H9 (cell line): Measurements from ENCODE around the gene MAZ. TPM values are rescaled to one million over a fixed set of nuclear protein-coding genes. Genes with fewer than 3 reads are reported as not detected.

Source experiments
- DNase-seq: peaks from one replicate; pipeline ENCODE4 v3.0.0-alpha.2; 2017
- H2AFZ ChIP-seq: one replicate; pipeline ENCODE4 v1.6.1; 2013; ENCODE audit warnings: mild to moderate bottlenecking, low read length, control low read depth, moderate library complexity
- H2AK5ac ChIP-seq: 2 replicates; pipeline ENCODE4 v1.6.1; 2013; ENCODE audit warnings: low read length, control low read depth, mixed read lengths; ENCODE audit not compliant: insufficient read length
- H2BK120ac ChIP-seq: one replicate; pipeline ENCODE4 v1.6.1; 2013; ENCODE audit warnings: low read depth, mild to moderate bottlenecking, low read length, control low read depth, inconsistent platforms; ENCODE audit not compliant: poor library complexity, severe bottlenecking
- H2BK12ac ChIP-seq: 2 replicates; pipeline ENCODE4 v1.6.1; 2013; ENCODE audit warnings: low read length, control low read depth, mixed read lengths, low read depth; ENCODE audit not compliant: insufficient read length
- H2BK15ac ChIP-seq: 2 replicates; pipeline ENCODE4 v1.6.1; 2013; ENCODE audit warnings: low read depth, low read length, control low read depth
- H2BK20ac ChIP-seq: one replicate; pipeline ENCODE4 v1.6.1; 2013; ENCODE audit warnings: low read depth, mild to moderate bottlenecking, low read length, control low read depth, inconsistent platforms; ENCODE audit not compliant: poor library complexity, severe bottlenecking
- H2BK5ac ChIP-seq: 2 replicates; pipeline ENCODE4 v1.6.1; 2013; ENCODE audit warnings: low read length, control low read depth, mixed read lengths; ENCODE audit not compliant: insufficient read length
- H3K14ac ChIP-seq: 2 replicates; pipeline ENCODE4 v1.6.1; 2013; ENCODE audit warnings: low read length, control low read depth; ENCODE audit not compliant: insufficient read depth
- H3K18ac ChIP-seq: 2 replicates; pipeline ENCODE4 v1.6.1; 2013; ENCODE audit warnings: low read depth, mild to moderate bottlenecking, mixed read lengths, low read length, control low read depth; ENCODE audit not compliant: insufficient read length
- H3K23ac ChIP-seq: 2 replicates; pipeline ENCODE4 v1.6.1; 2013; ENCODE audit warnings: low read length, control low read depth, mixed read lengths, low read depth; ENCODE audit not compliant: insufficient read length
- H3K23me2 ChIP-seq: 2 replicates; pipeline ENCODE4 v1.6.1; 2013; ENCODE audit warnings: low read depth, mild to moderate bottlenecking, mixed read lengths, low read length, control low read depth; ENCODE audit not compliant: insufficient read length, poor library complexity, severe bottlenecking
- H3K27ac ChIP-seq: 2 replicates; pipeline ENCODE4 v1.5.1; 2013; ENCODE audit warnings: low read length, control low read depth, mixed read lengths, low read depth; ENCODE audit not compliant: insufficient read length
- H3K27me3 ChIP-seq: 2 replicates; pipeline ENCODE4 v1.6.1; 2013; ENCODE audit warnings: low read length, control low read depth, inconsistent platforms; ENCODE audit not compliant: insufficient read depth
- H3K4ac ChIP-seq: 2 replicates; pipeline ENCODE4 v1.6.1; 2013; ENCODE audit warnings: low read depth, mild to moderate bottlenecking, control low read depth, inconsistent platforms, low read length, moderate library complexity
- H3K4me1 ChIP-seq: 2 replicates; pipeline ENCODE4 v1.6.1; 2013; ENCODE audit warnings: low read length, control low read depth, inconsistent platforms; ENCODE audit not compliant: insufficient read depth
- H3K4me2 ChIP-seq: 2 replicates; pipeline ENCODE4 v1.6.1; 2013; ENCODE audit warnings: low read length, control low read depth, mixed read lengths; ENCODE audit not compliant: insufficient read length, insufficient read depth
- H3K56ac ChIP-seq: 2 replicates; pipeline ENCODE4 v1.6.1; 2013; ENCODE audit warnings: low read depth, mild to moderate bottlenecking, mixed read lengths, low read length, control low read depth; ENCODE audit not compliant: insufficient read length
- H3K79me1 ChIP-seq: 2 replicates; pipeline ENCODE4 v1.6.1; 2013; ENCODE audit warnings: low read depth, mild to moderate bottlenecking, moderate library complexity, low read length, control low read depth, inconsistent platforms; ENCODE audit not compliant: insufficient read depth, poor library complexity, severe bottlenecking
- H3K79me2 ChIP-seq: 2 replicates; pipeline ENCODE4 v1.6.1; 2013; ENCODE audit warnings: low read length, control low read depth, inconsistent platforms; ENCODE audit not compliant: insufficient read depth
- H3K9ac ChIP-seq: 2 replicates; pipeline ENCODE4 v1.6.1; 2013; ENCODE audit warnings: low read length, control low read depth, mixed read lengths; ENCODE audit not compliant: insufficient read length; ENCODE audit errors: extremely low read depth
- H3K9me3 ChIP-seq: one replicate; pipeline ENCODE4 v1.6.1; 2013; ENCODE audit warnings: low read depth, low read length, inconsistent platforms; ENCODE audit not compliant: control insufficient read depth
- H3T11ph ChIP-seq: one replicate; pipeline ENCODE4 v1.6.1; 2013; ENCODE audit warnings: mild to moderate bottlenecking, low read length, control low read depth, inconsistent platforms
- H4K20me1 ChIP-seq: one replicate; pipeline ENCODE4 v1.6.1; 2013; ENCODE audit not compliant: control insufficient read depth, insufficient read length, insufficient read depth
- H4K5ac ChIP-seq: 2 replicates; pipeline ENCODE4 v1.6.1; 2013; ENCODE audit warnings: low read depth, mild to moderate bottlenecking, mixed read lengths, low read length, control low read depth; ENCODE audit not compliant: insufficient read length
- H4K8ac ChIP-seq: replicated peaks from 2 replicates; pipeline ENCODE4 v1.6.1; 2013; ENCODE audit warnings: low read length, control low read depth, mixed read lengths, low read depth; ENCODE audit not compliant: insufficient read length
- H4K91ac ChIP-seq: 2 replicates; pipeline ENCODE4 v1.6.1; 2013; ENCODE audit warnings: low read depth, mild to moderate bottlenecking, moderate library complexity, mixed read lengths, low read length, control low read depth; ENCODE audit not compliant: insufficient read length
- H3K27ac Mint-ChIP-seq, 3 experiments: 2 replicates in 2 of 3; 3 replicates in 1 of 3; pipeline ENCODE4 v1.8.0; 2020 to 2021; ENCODE audit warnings: mixed read lengths in 3 of 3, mild to moderate bottlenecking in 1 of 3, moderate library complexity in 1 of 3
- H3K27me3 Mint-ChIP-seq: 2 replicates; pipeline ENCODE4 v1.8.0; 2021; ENCODE audit warnings: low read depth, mild to moderate bottlenecking, moderate library complexity, mixed read lengths
- H3K36me3 Mint-ChIP-seq, 3 experiments: 2 replicates in 2 of 3; 3 replicates in 1 of 3; pipeline ENCODE4 v1.8.0; 2020 to 2021; ENCODE audit warnings: low read depth in 3 of 3, mixed read lengths in 3 of 3; ENCODE audit not compliant: insufficient read depth in 1 of 3
- H3K4me1 Mint-ChIP-seq, 2 experiments: 2 replicates each; pipeline ENCODE4 v1.8.0; 2020; ENCODE audit warnings: mixed read lengths in 2 of 2
- H3K4me3 Mint-ChIP-seq, 2 experiments: 2 replicates in 1 of 2; 3 replicates in 1 of 2; pipeline ENCODE4 v1.8.0; 2020 to 2021; ENCODE audit warnings: mild to moderate bottlenecking in 2 of 2, mixed read lengths in 2 of 2, moderate library complexity in 1 of 2
- H3K9me3 Mint-ChIP-seq, 2 experiments: 2 replicates in 1 of 2; 3 replicates in 1 of 2; pipeline ENCODE4 v1.8.0; 2020; ENCODE audit warnings: mild to moderate bottlenecking in 2 of 2, mixed read lengths in 2 of 2, moderate library complexity in 1 of 2
- CTCF ChIP-seq: fragments of 200-600 bp; sonication (generic); conservative IDR thresholded peaks from 3 replicates; pipeline ENCODE4 v1.8.0; 2021; ENCODE audit warnings: antibody characterized with exemption, mild to moderate bottlenecking
- WGBS: extraction: QIAGEN DNeasy Blood & Tissue Kit; methylation state at CpG from one replicate; pipeline ENCODE4 v1.1.7; 2013; ENCODE audit warnings: missing lambda C conversion rate, low lambda C conversion rate, mixed read lengths; ENCODE audit not compliant: insufficient read length; ENCODE audit errors: extremely low coverage; 5-methylcytosine and 5-hydroxymethylcytosine counted together
- total RNA-seq: library from RNA; stranded (reverse); gene quantifications from 2 replicates; pipeline ENCODE4 v1.2.1, GENCODE V29; 2021

MAZ gene
- total RNA-seq, 1 experiment from 2014 or later: 412 TPM

- no peaks in the 10 kb centered on the region for H3K9me3 ChIP-seq
- Mint-ChIP-seq H3K36me3 (peaks cover 17 to 33% (median 31%) of the 10 kb centered on the region in 3 experiments; a peak in 6 of 7 replicates), H3K9me3 (no peaks in the 10 kb centered on the region), H3K27me3 (no peaks in the 10 kb centered on the region; the same call in 1 of the 2 replicates), H3K4me1 (peaks cover 9 to 14% of the 10 kb centered on the region in 2 experiments), H3K4me3 (no peak overlapping the region), H3K27ac (no peak overlapping the region)
- no peak overlapping the region for H3T11ph ChIP-seq
- H2BK15ac ChIP-seq: no peak overlapping the region
- no peaks in the 10 kb centered on the region for H3K79me2 ChIP-seq
- no peaks in the 10 kb centered on the region for H4K20me1 ChIP-seq
- no peak overlapping the region for H3K14ac ChIP-seq
- no peak overlapping the region for H3K4ac ChIP-seq
- H3K27me3 ChIP-seq: no peaks in the 10 kb centered on the region
- peaks cover 8% of the 10 kb centered on the region for H3K79me1 ChIP-seq
- no peak overlapping the region for H2BK12ac ChIP-seq
- no peak overlapping the region for H2BK20ac ChIP-seq
- no peak overlapping the region for H3K23ac ChIP-seq
- no peak overlapping the region for H4K5ac ChIP-seq
- TF ChIP-seq CTCF: no peak
- H2AK5ac ChIP-seq: no peak overlapping the region
- no peak overlapping the region for H3K9ac ChIP-seq
- H2BK5ac ChIP-seq: no peak overlapping the region
- no peak overlapping the region for H2AFZ ChIP-seq
- H3K18ac ChIP-seq: no peak overlapping the region
- no peak for DNase-seq
- H4K91ac ChIP-seq: no peak overlapping the region
- no peak overlapping the region for H3K4me2 ChIP-seq
- no peak overlapping the region for H3K27ac ChIP-seq
- H2BK120ac ChIP-seq: no peak overlapping the region
- peaks cover 9% of the 10 kb centered on the region for H3K23me2 ChIP-seq
- H4K8ac ChIP-seq: no peak overlapping the region
- H3K56ac ChIP-seq: no peak overlapping the region
- WGBS: no CpG with 5 or more reads among the region's 9 CpGs
- H3K4me1 ChIP-seq: no peaks in the 10 kb centered on the region; the same call in 1 of the 2 replicates
Measured at GRCh38 chr16:29860218-29860617, 53.9 kb downstream of the MAZ start.

Other genes starting within 250 kb of the MAZ start
- gene SPN, start 143.3 kb upstream of the MAZ start, total RNA-seq: 0.77 and 1.1 TPM in 2 replicates
- 107 TPM in 2 replicates for gene QPRT, start 127.3 kb upstream of the MAZ start, total RNA-seq
- not detected in 2 replicates for gene C16orf54, start 60.5 kb upstream of the MAZ start, total RNA-seq
- not detected in 2 replicates for gene ZG16, start 28.3 kb upstream of the MAZ start, total RNA-seq
- 148 and 151 TPM in 2 replicates for gene KIF22, start 15.8 kb upstream of the MAZ start, total RNA-seq
- 10.7 and 14.6 TPM in 2 replicates for gene PRRT2, start 5.7 kb downstream of the MAZ start, total RNA-seq
- gene PAGR1, start 9.6 kb downstream of the MAZ start, total RNA-seq: 65.3 and 67.8 TPM in 2 replicates
- gene MVP, start 13.9 kb downstream of the MAZ start, total RNA-seq: 2.5 and 3.1 TPM in 2 replicates
- 70.0 and 70.6 TPM in 2 replicates for gene CDIPT, start 56.7 kb downstream of the MAZ start, total RNA-seq
- 44.7 and 50.8 TPM in 2 replicates for gene SEZ6L2, start 93.0 kb downstream of the MAZ start, total RNA-seq
- gene ASPHD1, start 94.0 kb downstream of the MAZ start, total RNA-seq: 16.7 and 17.9 TPM in 2 replicates
- 16.8 and 18.3 TPM in 2 replicates for gene KCTD13, start 119.7 kb downstream of the MAZ start, total RNA-seq
- gene TMEM219, start 155.6 kb downstream of the MAZ start, total RNA-seq: 82.1 and 89.1 TPM in 2 replicates
- gene TAOK2, start 167.3 kb downstream of the MAZ start, total RNA-seq: 43.1 and 43.9 TPM in 2 replicates
- 18.5 and 21.6 TPM in 2 replicates for gene HIRIP3, start 189.1 kb downstream of the MAZ start, total RNA-seq
- gene INO80E, start 189.7 kb downstream of the MAZ start, total RNA-seq: 94.1 and 101 TPM in 2 replicates
- 10.2 and 12.2 TPM in 2 replicates for gene DOC2A, start 204.5 kb downstream of the MAZ start, total RNA-seq
- not detected in 2 replicates for gene C16orf92, start 216.7 kb downstream of the MAZ start, total RNA-seq
- gene TLCD3B, start 224.7 kb downstream of the MAZ start, total RNA-seq: 20.9 and 22.3 TPM in 2 replicates